Osteoblast (primary cell): ENCODE results near the gene GNAL. TPM values are rescaled to one million over a fixed set of nuclear protein-coding genes. Genes with fewer than 3 reads are reported as not detected.

ENCODE experiments used
- DNase-seq: peaks from one replicate; pipeline ENCODE4 v3.0.0; 2011; ENCODE audit warnings: low spot score, mixed read lengths; ENCODE audit not compliant: insufficient read length; ENCODE audit errors: missing footprints
- H2AFZ ChIP-seq: 2 replicates; pipeline ENCODE4 v1.6.0; 2011; ENCODE audit warnings: mild to moderate bottlenecking, low read length
- H3K27ac ChIP-seq: 2 replicates; pipeline ENCODE4 v1.5.1; 2011; ENCODE audit warnings: mild to moderate bottlenecking, low read depth, low read length, moderate library complexity
- H3K27me3 ChIP-seq: 2 replicates; pipeline ENCODE4 v1.6.0; 2012; ENCODE audit warnings: mild to moderate bottlenecking, control low read depth, inconsistent platforms, low read length, moderate library complexity; ENCODE audit not compliant: insufficient read depth
- H3K36me3 ChIP-seq: 2 replicates; pipeline ENCODE4 v1.5.1; 2011; ENCODE audit warnings: mild to moderate bottlenecking, low read length, control low read depth, moderate library complexity; ENCODE audit not compliant: insufficient read depth
- H3K4me1 ChIP-seq: 2 replicates; pipeline ENCODE4 v1.5.1; 2011; ENCODE audit warnings: mild to moderate bottlenecking, low read length, control low read depth, moderate library complexity; ENCODE audit not compliant: insufficient read depth
- H3K4me2 ChIP-seq: 2 replicates; pipeline ENCODE4 v1.6.0; 2011; ENCODE audit warnings: mild to moderate bottlenecking, low read length; ENCODE audit not compliant: insufficient read depth
- H3K4me3 ChIP-seq: fragments of 200-600 bp; sonication (generic); 3 replicates; pipeline ENCODE4 v1.5.1; 2012; ENCODE audit warnings: mild to moderate bottlenecking, low read length, inconsistent platforms; ENCODE audit not compliant: insufficient read depth
- H3K79me2 ChIP-seq: 2 replicates; pipeline ENCODE4 v1.6.0; 2012; ENCODE audit warnings: mild to moderate bottlenecking, low read length, control low read depth, inconsistent platforms; ENCODE audit not compliant: insufficient read depth
- H3K9me3 ChIP-seq: 2 replicates; pipeline ENCODE4 v1.5.1; 2011; ENCODE audit warnings: low read depth, low read length, control low read depth
- H4K20me1 ChIP-seq: 2 replicates; pipeline ENCODE4 v1.6.0; 2012; ENCODE audit warnings: mild to moderate bottlenecking, low read length, control low read depth; ENCODE audit not compliant: insufficient read depth
- total RNA-seq: library from RNA; depleted of rRNA; stranded (reverse); fragments of >200 nt; gene quantifications from 2 replicates; pipeline ENCODE4 v1.2.3, GENCODE V29; 2012
- TF ChIP-seq, protein P1 (sequence below): IDR thresholded peaks from 2 replicates; pipeline ENCODE4 v1.5.1; 2011; ENCODE audit warnings: mild to moderate bottlenecking, low read depth, low read length, moderate library complexity; ENCODE audit errors: extremely low read depth

GNAL gene
- total RNA-seq, 1 donor: 0.72 TPM

DNA sequence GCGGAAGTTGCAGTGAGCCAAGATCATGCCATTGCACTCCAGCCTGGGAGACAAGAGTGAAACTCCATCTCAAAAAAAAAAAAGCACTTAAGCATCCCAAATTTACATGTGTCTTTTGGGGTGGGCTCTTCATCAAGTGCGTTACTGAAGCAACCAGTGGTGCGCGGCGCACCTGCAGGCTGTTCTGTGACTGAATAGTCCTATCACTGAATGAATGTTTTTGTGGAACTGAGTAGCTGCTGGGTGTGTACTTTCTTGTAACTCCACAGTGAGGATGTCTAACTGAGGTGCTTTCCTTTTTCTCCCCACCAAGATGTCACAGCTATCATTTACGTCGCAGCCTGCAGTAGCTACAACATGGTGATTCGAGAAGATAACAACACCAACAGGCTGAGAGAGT lies 179.2 kb downstream of the GNAL start:
- Histone ChIP-seq H3K79me2 (no peaks in the 10 kb centered on the region), H2AFZ (no peak overlapping the region), H3K27ac (no peak overlapping the region), H3K27me3 (no peaks in the 10 kb centered on the region), H3K4me2 (no peak overlapping the region), H3K36me3 (no peaks in the 10 kb centered on the region), H3K9me3 (no peaks in the 10 kb centered on the region), H4K20me1 (no peaks in the 10 kb centered on the region), H3K4me3 (no peak overlapping the region), H3K4me1 (no peaks in the 10 kb centered on the region)
- no peak for DNase-seq
- TF ChIP-seq, protein P1, sequence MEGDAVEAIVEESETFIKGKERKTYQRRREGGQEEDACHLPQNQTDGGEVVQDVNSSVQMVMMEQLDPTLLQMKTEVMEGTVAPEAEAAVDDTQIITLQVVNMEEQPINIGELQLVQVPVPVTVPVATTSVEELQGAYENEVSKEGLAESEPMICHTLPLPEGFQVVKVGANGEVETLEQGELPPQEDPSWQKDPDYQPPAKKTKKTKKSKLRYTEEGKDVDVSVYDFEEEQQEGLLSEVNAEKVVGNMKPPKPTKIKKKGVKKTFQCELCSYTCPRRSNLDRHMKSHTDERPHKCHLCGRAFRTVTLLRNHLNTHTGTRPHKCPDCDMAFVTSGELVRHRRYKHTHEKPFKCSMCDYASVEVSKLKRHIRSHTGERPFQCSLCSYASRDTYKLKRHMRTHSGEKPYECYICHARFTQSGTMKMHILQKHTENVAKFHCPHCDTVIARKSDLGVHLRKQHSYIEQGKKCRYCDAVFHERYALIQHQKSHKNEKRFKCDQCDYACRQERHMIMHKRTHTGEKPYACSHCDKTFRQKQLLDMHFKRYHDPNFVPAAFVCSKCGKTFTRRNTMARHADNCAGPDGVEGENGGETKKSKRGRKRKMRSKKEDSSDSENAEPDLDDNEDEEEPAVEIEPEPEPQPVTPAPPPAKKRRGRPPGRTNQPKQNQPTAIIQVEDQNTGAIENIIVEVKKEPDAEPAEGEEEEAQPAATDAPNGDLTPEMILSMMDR: no peak

DNA sequence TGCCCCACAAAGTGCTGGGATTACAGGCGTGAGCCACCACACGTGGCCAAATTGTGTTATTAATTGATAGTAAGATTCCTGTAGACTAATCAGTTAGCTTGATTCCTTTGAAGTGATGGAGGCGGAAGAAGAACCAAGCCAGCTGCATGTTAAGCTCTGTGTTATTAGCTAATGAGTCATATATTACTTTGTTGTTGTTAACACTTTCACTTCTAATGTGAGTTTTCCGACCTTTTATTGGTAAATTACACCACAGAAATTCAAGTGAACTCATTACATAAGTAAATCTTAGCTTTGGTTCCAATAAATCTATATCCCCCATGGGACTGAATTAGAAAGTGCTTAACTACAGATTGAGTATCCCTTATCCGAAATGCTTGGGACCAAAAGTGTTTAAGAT lies 182.4 kb downstream of the GNAL start:
- DNase-seq: no peak
- Histone ChIP-seq H2AFZ (no peak overlapping the region), H3K36me3 (no peaks in the 10 kb centered on the region), H4K20me1 (no peaks in the 10 kb centered on the region), H3K4me1 (no peaks in the 10 kb centered on the region), H3K27me3 (no peaks in the 10 kb centered on the region), H3K27ac (no peak overlapping the region), H3K4me2 (no peak overlapping the region), H3K79me2 (no peaks in the 10 kb centered on the region), H3K9me3 (no peaks in the 10 kb centered on the region), H3K4me3 (no peak overlapping the region)
- TF ChIP-seq, protein P1: no peak

DNA sequence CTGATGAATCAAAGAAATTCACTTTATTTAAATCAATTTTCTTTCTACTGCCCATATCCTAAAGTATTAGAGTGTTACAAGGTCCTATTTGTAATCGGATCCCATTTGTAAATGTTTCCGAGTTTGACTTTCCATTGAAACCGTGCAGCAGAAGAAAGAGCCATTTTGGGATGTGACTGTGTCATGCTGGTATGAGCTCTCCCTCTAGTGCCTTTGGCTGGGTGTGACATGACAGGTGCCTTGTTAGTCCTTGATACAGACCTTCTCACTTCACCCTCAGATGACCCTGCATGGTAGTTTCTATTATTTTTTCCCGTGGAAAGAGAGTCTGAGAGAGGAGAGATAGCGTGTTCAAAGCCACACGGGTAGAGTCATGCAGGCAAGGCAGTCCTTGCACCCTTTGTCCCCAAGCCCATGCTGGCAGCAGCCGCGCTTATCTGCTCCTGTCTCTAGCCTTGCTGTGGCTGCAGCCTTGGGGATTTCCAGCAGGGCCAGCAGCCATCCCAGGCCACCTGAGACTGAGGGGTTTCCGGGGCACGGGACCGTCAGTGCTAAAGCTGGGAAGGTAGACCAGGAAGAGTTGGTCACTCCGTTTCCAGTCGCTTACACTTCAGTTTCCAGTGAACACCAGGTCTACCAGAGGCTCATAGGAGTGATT lies 183.5 kb downstream of the GNAL start:
- Histone ChIP-seq H2AFZ (no peak overlapping the region), H3K4me3 (no peak overlapping the region), H3K4me2 (no peak overlapping the region), H3K27me3 (no peaks in the 10 kb centered on the region), H3K27ac (no peak overlapping the region), H3K79me2 (no peaks in the 10 kb centered on the region), H3K4me1 (no peaks in the 10 kb centered on the region), H4K20me1 (no peaks in the 10 kb centered on the region), H3K36me3 (no peaks in the 10 kb centered on the region), H3K9me3 (no peaks in the 10 kb centered on the region)
- DNase-seq: no peak
- TF ChIP-seq, protein P1: peak; percentile 59

DNA sequence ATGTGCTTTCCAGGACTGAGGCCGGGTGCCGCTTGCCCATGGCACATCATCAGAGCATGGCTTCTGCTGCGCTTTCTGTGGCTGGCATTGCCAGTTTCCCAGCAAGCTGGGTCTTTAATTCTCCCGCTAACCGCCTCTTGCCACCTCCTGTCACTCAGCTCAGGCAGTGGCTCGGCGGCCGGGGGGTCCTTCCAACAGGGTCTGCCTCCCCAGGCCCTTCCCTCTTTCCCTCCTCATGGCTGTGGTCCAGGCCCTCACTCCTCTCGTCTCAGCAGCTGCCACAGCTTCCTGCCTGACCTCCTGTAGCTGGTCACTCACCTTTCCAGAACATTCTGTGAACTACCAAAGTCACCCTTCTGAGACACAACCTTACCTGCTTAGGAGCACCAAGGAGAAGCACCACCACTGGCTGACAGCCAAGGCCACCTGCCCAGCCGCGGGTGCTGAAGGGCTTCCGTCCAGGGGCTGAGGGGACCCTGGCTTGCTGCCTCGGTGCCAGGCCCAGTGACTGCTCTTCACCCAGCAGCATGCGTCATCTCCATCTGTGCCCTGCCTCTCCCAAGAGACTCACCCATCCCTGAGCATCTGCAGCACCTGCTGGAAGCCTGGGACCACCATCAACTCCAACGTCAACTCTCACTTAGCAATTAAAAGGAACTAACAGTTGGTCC lies 184.7 kb downstream of the GNAL start:
- Histone ChIP-seq H3K79me2 (no peaks in the 10 kb centered on the region), H3K4me2 (no peak overlapping the region), H3K4me3 (no peak overlapping the region), H3K27me3 (no peaks in the 10 kb centered on the region), H3K9me3 (no peaks in the 10 kb centered on the region), H3K36me3 (no peaks in the 10 kb centered on the region), H2AFZ (no peak overlapping the region), H3K27ac (no peak overlapping the region), H4K20me1 (no peaks in the 10 kb centered on the region), H3K4me1 (no peaks in the 10 kb centered on the region)
- no peak for DNase-seq
- TF ChIP-seq, protein P1: no peak
